Glutamatergic neuron (in vitro differentiated cells): ENCODE results near the gene COX10. TPM values are rescaled to one million over a fixed set of nuclear protein-coding genes. Genes with fewer than 3 reads are reported as not detected.
"Not testable (repeated sequence)": the region's sequence is repeated elsewhere in the genome, so short reads cannot be mapped to it uniquely, and the experiment has no call there.

ENCODE experiments used
- DNase-seq: peaks from one replicate; pipeline ENCODE4 v3.0.0; 2022
- H3K27ac Mint-ChIP-seq: one replicate; pipeline ENCODE4 v1.8.0; 2020; ENCODE audit warnings: mild to moderate bottlenecking, mixed read lengths, inconsistent platforms; ENCODE audit not compliant: unreplicated experiment
- H3K27me3 Mint-ChIP-seq: one replicate; pipeline ENCODE4 v1.8.0; 2020; ENCODE audit warnings: mild to moderate bottlenecking, moderate library complexity, mixed read lengths, inconsistent platforms; ENCODE audit not compliant: unreplicated experiment
- H3K36me3 Mint-ChIP-seq: one replicate; pipeline ENCODE4 v1.8.0; 2020; ENCODE audit warnings: mild to moderate bottlenecking, mixed read lengths, inconsistent platforms; ENCODE audit not compliant: unreplicated experiment
- H3K4me1 Mint-ChIP-seq: one replicate; pipeline ENCODE4 v1.8.0; 2020; ENCODE audit warnings: mild to moderate bottlenecking, low read depth, mixed read lengths, inconsistent platforms; ENCODE audit not compliant: unreplicated experiment
- H3K4me3 Mint-ChIP-seq: one replicate; pipeline ENCODE4 v1.8.0; 2020; ENCODE audit warnings: mild to moderate bottlenecking, mixed read lengths, inconsistent platforms; ENCODE audit not compliant: unreplicated experiment
- H3K9me3 Mint-ChIP-seq: one replicate; pipeline ENCODE4 v1.8.0; 2020; ENCODE audit warnings: mild to moderate bottlenecking, moderate library complexity, mixed read lengths, inconsistent platforms; ENCODE audit not compliant: unreplicated experiment
- CTCF ChIP-seq: fragments of 200-600 bp; sonication (generic); IDR thresholded peaks from one replicate; pipeline ENCODE4 v1.5.0; 2021; ENCODE audit not compliant: partially characterized antibody, unreplicated experiment
- total RNA-seq: library from RNA; stranded (reverse); fragmentation: NEBNext Ultra II Directional; extraction: Animal tissue kit (Norgen Biotek cat#: 25700); gene quantifications from one replicate; pipeline ENCODE4 v1.2.1, GENCODE V29; 2021; ENCODE audit not compliant: unreplicated experiment

Gene COX10
- total RNA-seq, 1 donor from 2014 or later: 18.7 TPM

GRCh38 chr17:14228903-14229302 lies 159.6 kb downstream of the COX10 start:
- H3K27me3 Mint-ChIP-seq: peaks cover 2% of the 10 kb centered on the region
- TF ChIP-seq CTCF: no peak
- H3K4me1 Mint-ChIP-seq: peaks cover 9% of the 10 kb centered on the region
- no peak overlapping the region for H3K27ac Mint-ChIP-seq
- H3K36me3 Mint-ChIP-seq: peaks cover 10% of the 10 kb centered on the region
- H3K4me3 Mint-ChIP-seq: no peak overlapping the region
- H3K9me3 Mint-ChIP-seq: peaks cover 6% of the 10 kb centered on the region
- DNase-seq: no peak

- peaks cover 10% of the 10 kb centered on the region for H3K36me3 Mint-ChIP-seq
- not testable (repeated sequence) for DNase-seq, H3K27ac Mint-ChIP-seq, H3K27me3 Mint-ChIP-seq, H3K4me1 Mint-ChIP-seq, H3K4me3 Mint-ChIP-seq, H3K9me3 Mint-ChIP-seq
Observed at GRCh38 chr17:14231187-14231586, 161.9 kb downstream of the COX10 start.

- H3K27me3 Mint-ChIP-seq, H3K27ac Mint-ChIP-seq, DNase-seq, H3K9me3 Mint-ChIP-seq, H3K36me3 Mint-ChIP-seq, H3K4me3 Mint-ChIP-seq, H3K4me1 Mint-ChIP-seq: not testable (repeated sequence)
Observed at GRCh38 chr17:14235047-14235446, 165.7 kb downstream of the COX10 start.

GRCh38 chr17:14236032-14236431 lies 166.7 kb downstream of the COX10 start:
- not testable (repeated sequence) for H3K27me3 Mint-ChIP-seq, DNase-seq, H3K27ac Mint-ChIP-seq, H3K36me3 Mint-ChIP-seq, H3K9me3 Mint-ChIP-seq, H3K4me3 Mint-ChIP-seq, H3K4me1 Mint-ChIP-seq

GRCh38 chr17:14236762-14237161 lies 167.5 kb downstream of the COX10 start, which contains the start of gene CDRT15:
Gene CDRT15 (minus strand): TSS chr17:14236862. CDS start chr17:14236833, 29 bp downstream.
- H3K4me1 Mint-ChIP-seq, H3K27ac Mint-ChIP-seq, H3K4me3 Mint-ChIP-seq, H3K36me3 Mint-ChIP-seq, H3K27me3 Mint-ChIP-seq, DNase-seq, H3K9me3 Mint-ChIP-seq: not testable (repeated sequence)

- H3K27me3 Mint-ChIP-seq, H3K4me3 Mint-ChIP-seq, H3K9me3 Mint-ChIP-seq, DNase-seq, H3K4me1 Mint-ChIP-seq, H3K36me3 Mint-ChIP-seq, H3K27ac Mint-ChIP-seq: not testable (repeated sequence)
Observed at GRCh38 chr17:14239271-14239670, 170.0 kb downstream of the COX10 start.

- TF ChIP-seq CTCF: no peak
- no peak for DNase-seq
- Mint-ChIP-seq H3K4me3 (no peak overlapping the region), H3K27ac (no peak overlapping the region), H3K9me3 (no peaks in the 10 kb centered on the region), H3K4me1 (no peaks in the 10 kb centered on the region), H3K36me3 (no peaks in the 10 kb centered on the region), H3K27me3 (no peaks in the 10 kb centered on the region)
Observed at GRCh38 chr17:14245002-14245401, 175.7 kb downstream of the COX10 start.

GRCh38 chr17:14245629-14246028 lies 176.3 kb downstream of the COX10 start:
- no peaks in the 10 kb centered on the region for H3K4me1 Mint-ChIP-seq
- H3K27ac Mint-ChIP-seq: no peak overlapping the region
- no peak overlapping the region for H3K4me3 Mint-ChIP-seq
- H3K36me3 Mint-ChIP-seq: no peaks in the 10 kb centered on the region
- H3K9me3 Mint-ChIP-seq: no peaks in the 10 kb centered on the region
- no peaks in the 10 kb centered on the region for H3K27me3 Mint-ChIP-seq
- no peak for DNase-seq
- no peak for TF ChIP-seq CTCF
